HG03039 (cell line): ENCODE results near the gene KIR3DL3.
"Not testable (repeated sequence)": the region's sequence is repeated elsewhere in the genome, so short reads cannot be mapped to it uniquely, and the experiment has no call there.

Experiments
- ATAC-seq: cut with Tn5 transposase; IDR thresholded peaks from one replicate; pipeline ENCODE4 v1.9.1; 2021; ENCODE audit warnings: mild to moderate bottlenecking, moderate library complexity; ENCODE audit not compliant: unreplicated experiment

The KIR3DL3 gene

DNA sequence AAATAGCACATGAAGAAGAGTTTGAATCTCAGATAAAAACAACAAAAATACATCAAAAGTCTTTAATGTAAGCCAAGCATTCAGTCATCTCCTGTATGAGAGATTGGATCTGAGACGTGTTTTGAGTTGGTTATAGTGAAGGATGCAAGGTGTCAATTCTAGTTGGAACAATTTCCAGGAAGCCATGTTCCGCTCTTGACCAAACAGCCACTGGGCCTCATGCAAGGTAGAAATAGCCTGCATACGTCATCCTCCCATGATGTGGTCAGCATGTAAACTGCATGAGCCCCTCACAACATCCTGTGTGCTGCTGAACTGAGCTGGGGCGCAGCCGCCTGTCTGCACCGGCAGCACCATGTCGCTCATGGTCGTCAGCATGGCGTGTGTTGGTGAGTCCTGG is at the start of gene KIR3DL3:
Gene KIR3DL3 (plus strand): TSS at position 301 of the 400 bp plus-strand sequence. CDS start 55 bp downstream, at position 356.
- ATAC-seq: no peak

DNA sequence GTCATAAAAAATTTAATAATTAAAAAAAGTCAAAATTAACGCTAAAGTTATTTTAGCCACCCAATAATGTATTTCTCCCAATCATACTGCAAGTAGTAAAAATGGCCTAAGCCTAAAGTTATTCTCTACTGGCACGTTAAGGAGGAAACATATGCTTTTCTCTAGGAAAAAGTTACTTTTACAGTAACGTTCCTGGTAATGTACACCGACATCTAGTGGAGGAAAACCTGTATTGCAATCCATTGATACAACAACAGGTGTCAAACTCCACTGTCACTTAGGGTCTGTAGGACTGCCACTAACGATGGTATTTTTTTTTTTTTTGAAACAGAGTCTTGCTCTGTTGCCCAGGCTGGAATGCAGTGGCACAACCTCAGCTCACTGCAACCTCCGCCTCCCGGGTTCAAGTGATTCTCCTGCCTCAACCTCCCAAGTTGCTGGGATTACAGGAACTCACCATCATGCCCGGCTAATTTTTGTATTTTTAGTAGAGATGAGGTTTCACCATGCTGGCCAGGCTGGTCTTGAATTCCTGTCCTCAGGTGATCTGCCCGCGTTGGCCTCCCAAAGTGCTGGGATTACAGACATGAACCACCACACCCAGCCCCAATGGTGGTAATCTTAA is 47.9 kb upstream of the KIR3DL3 start:
- ATAC-seq: not testable (repeated sequence)

DNA sequence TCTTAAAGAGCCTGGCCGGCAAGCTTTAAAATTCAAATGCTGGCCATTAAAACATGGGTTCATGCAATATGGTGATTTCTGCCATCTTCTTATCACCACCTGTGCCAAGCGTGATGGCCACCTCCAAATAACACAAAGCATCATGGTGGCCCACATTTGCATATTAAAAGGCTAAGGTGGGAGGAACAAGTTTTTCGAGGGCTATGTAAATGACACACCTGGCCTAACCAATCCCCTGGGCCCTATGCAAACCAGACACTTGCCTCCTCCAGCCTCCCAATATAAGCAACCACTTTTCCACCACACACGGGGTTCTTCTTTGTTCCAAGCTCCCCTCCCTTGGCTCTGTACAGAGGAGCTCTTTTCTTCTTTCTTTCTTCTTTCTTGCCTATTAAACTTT is 47.0 kb upstream of the KIR3DL3 start:
- ATAC-seq: no peak

DNA sequence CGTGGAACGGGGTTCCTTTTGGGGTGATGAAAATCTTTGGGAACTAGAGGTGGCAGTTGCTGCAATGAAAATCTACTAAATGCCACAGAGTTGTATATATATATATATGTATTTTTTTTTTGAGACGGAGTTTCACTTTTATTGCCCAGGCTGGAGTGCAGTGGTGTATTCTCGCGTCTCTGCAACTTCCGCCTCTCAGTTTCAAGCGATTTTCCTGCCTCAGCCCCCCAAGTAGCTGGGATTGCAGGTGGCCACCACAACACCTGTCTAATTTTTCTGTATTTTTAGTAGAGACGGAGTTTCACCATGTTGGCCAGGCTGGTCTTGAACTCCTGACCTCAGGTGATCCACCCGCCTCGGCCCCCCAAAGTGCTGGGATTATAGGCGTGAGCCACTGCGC is 42.6 kb upstream of the KIR3DL3 start:
- not testable (repeated sequence) for ATAC-seq

DNA sequence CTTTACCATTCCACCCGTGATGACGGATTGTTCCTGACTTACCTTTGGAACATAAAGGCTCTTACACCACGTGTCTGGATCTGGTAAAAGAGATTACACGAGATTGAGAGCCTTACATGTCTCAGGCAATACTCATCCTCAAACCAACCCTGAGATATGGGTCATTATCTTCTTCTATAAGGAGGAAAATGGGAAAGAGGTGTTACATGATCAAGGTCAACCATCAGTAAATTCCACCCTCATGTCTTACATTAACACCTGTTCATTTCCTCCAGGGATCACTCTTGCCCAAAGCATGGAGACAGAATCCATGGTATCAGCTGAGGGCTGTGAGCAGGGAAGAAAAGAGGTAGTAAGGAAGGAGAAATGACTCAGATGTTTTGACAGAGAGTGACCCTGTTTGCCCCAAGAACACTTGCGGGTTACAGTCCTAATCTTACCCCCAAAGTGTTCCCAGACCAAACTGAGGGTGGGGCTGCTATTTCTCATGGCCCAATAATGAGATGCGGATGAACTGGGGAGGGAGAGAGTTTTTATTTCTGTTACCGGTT is 41.9 kb upstream of the KIR3DL3 start:
- ATAC-seq: no peak

DNA sequence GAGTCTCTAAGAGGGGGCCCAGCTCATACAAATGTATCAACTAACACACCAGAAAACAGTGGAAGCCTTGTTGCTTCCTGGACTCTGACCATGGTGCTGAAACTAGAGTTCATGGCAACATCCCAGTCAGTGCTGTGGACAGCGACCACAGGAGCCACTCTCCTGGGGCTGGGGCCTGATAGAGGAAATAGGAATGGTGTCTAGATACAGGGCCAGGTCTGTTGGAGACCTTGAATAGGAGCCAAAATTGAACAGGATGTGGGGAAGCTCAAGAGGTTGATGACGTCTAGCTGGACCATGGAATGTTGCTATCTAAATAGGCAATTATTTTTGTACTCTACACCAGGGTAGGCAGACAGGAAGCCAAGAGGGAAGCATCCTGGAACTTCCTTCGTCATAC is 39.7 kb upstream of the KIR3DL3 start:
- no peak for ATAC-seq

DNA sequence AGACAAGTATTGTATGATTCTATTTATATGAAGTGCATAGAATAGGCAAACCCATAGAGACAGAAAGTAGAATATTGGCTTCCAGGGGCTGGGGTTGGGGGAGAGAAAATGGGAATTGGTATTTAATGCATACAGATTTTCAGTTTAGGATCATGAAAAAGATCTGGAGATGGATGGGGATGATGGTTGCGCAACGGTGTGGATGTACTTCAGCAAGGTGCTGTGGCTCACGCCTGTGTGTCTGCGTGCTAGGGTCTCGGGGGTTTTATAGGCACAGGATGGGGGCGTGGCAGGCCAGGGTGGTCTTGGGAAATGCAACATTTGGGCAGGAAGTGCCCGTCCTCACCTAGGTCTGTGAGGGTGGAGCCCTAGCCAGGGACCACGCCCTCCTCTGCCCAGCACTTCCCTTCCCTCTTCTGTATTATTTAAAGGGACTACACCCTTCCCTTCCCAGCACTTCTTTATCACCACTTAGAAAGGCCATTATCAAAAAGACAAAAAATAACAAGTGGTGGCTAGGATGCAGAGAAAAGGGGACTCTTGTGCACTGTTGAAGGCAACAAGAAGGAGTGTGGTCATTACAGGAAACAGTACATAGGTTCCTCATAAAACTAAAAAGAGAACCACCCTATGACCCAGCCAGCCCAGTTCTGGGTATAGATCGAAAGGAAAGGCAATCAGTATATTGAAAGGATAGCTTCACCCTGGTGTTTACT is 32.5 kb upstream of the KIR3DL3 start:
- ATAC-seq: no peak

DNA sequence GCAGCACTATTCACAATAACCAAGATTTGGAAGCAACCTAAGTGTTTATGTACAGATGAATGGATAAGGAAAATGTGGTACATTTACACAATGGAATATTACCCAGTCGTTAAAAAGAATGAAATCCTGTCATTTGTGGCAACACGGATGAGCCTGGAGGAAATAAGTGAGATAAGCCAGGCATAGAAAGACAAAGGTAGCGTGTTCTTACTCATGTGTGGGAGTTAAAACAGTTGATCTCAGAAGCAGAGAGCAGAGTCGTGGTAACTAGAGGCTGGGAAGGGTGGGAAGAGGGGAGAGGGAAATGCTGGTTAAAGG is 32.0 kb upstream of the KIR3DL3 start:
- no peak for ATAC-seq

DNA sequence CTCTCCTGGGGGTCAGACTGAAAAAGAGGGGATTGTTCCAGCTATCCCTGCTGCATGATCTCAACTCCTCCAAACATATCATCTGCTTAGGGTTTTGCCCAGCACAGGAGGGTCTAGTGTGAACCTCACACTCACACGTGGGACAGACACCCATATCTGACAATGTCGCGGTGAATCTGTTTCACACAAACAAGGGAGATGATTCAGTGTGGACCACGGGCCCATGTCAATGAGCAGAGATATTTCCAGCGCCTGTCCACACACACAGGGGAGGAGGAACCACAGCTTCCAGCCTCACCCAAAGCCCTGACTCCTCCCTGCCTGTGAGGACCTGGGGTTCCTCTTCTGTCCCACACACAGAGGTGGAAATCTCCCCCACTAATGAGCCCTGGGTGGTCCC is 29.6 kb upstream of the KIR3DL3 start:
- ATAC-seq: no peak

DNA sequence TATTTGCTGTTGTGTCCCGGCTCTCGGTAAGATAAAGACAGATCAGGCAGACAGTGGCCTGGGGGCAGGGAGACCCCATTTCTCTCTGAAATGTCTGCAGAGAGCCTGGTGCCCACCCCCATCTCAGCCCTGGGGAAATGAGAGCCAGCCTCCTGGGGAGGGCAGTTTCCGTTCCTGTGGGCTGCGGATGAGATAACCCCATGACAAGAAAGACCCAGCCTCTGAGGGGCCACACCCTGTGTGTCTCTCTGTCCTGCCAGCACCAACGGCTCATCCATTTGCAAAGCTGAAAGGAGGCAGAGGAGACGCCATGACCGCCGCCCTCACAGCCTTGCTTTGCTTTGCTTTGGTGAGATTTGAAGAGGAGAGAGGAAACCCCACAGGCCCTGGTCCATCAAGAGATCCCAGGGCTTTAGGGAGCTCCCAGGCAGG is 28.1 kb upstream of the KIR3DL3 start:
- ATAC-seq: no peak

DNA sequence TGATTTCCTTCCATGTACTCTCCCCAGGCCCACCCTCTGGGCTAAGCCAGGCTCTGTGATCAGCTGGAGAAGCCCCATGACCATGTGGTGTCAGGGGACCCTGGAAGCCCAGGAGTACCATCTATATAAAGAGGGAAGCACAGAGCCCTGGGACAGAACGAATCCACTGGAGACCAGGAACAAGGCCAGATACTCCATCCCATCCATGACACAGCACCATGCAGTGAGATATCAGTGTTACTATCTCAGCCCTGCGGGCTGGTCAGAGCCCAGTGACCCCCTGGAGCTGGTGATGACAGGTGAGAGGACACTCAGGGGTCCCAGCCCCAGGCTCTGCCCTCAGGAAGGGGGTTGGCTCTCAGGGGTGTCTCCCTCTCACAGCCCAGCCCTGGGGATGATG is 27.5 kb upstream of the KIR3DL3 start:
- ATAC-seq: no peak

DNA sequence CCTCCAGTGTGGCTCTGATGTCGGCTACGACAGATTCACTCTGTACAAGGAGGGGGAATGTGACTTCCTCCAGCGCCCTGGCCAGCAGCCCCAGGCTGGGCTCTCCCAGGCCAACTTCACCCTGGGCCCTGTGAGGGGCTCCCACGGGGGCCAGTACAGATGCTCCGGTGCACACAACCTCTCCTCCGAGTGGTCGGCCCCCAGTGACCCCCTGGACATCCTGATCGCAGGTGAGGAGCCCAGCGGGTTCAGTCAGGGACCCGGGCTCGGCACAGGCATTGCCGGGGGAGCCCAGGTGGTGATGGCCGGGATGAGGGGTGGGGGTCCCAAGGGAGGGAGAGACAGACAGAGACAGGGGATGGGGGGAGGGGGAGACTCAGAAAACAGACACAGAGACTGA is 26.5 kb upstream of the KIR3DL3 start:
- ATAC-seq: not testable (repeated sequence)

DNA sequence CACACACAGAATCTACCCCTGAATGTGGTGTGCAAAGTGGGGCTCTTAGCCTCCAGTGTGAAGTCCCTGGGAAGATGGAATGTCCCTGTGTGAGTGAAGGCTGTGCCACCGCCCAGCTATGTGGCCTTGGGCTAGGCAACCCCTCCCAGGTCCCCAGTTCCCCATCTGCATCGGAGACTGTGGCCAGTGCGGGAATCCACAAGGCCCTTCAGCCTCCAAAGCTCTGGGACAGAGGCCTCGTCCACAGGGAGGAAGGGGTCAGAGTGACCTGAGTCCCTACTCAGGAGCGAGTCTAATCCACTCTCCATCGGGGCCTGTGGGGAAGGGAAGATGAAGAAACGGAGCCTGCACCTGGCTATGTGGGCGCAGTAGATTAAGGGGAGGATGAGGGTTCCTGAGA is 19.3 kb upstream of the KIR3DL3 start:
- no peak for ATAC-seq

DNA sequence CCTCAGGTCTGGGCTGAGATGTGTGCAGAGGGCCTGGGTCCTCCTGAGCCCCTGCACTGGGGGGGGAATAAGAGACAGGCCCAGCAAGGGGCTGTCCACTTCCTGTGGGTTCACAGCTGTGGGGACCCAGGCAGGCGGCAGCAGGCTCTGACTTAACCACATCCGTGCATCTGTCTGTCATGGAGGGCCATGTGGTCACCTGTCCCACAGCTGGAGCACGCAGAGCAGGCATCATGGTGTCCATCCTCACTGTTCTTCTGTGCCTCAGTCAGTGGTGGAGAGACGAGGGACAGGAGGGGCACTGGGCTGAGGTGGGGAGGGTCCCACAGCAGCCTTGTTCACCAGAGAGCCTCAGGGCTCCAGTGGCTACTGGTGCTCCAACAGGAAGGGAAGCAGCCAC is 16.3 kb upstream of the KIR3DL3 start:
- ATAC-seq: no peak

DNA sequence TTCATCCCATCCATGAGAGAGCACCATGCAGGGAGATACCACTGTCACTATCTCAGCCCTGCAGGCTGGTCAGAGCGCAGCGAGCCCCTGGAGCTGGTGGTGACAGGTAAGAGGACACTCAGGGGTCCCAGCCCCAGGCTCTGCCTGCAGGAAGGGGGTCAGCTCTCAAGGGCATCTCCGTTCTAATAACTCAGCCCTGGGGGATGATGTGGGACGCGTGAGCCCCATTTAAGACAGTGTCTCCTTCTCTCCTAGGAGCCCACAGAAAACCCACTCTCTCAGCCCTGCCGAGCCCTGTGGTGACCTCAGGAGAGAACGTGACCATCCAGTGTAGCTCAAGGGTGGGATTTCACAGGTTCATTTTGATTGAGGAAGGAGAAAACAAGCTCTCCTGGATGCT is 15.5 kb upstream of the KIR3DL3 start:
- no peak for ATAC-seq

DNA sequence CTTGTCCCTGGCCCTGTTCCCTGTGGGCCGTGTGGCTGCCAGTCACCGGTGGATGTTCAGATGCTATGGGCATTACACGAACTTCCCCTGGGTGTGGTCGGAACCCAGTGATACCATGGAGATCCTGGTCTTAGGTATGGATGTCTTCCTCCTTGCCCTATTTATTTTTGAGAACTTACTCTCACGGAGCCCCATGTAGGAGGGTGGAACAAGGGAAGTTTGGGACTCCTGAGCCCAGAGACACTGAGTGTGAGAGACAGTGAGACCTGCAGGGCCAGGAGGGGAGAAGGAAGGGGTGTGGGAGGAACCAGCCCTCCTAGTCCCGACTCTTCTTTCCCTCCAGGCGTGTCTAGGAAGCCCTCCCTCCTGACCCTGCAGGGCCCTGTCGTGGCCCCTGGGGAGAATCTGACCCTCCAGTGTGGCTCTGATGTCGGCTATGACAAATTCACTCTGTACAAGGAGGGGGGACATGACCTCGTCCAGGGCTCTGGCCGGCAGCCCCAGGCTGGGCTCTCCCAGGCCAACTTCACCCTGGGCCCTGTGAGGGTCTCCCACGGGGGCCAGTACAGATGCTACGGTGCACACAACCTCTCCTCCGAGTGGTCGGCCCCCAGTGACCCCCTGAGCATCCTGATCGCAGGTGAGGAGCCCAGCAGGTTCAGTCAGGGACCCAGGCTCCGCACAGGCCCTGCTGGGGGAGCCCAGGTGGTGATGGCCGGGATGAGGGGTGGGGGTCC is 14.9 kb upstream of the KIR3DL3 start:
- ATAC-seq: no peak

DNA sequence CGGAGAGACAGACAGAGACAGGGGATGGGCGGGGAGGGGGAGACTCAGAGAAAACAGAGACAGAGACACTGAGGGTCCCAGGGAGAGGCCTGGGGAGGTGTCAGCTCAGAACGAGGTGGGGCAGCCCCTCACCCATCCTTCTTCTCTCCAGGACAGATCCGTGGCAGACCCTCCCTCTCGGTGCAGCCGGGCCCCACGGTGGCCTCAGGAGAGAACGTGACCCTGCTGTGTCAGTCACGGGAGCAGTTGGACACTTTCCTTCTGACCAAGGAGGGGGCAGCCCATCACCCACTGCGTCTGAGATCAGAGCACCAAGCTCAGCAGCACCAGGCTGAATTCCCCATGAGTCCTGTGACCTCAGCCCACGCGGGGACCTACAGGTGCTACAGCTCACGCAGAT is 14.3 kb upstream of the KIR3DL3 start:
- ATAC-seq: not testable (repeated sequence)

DNA sequence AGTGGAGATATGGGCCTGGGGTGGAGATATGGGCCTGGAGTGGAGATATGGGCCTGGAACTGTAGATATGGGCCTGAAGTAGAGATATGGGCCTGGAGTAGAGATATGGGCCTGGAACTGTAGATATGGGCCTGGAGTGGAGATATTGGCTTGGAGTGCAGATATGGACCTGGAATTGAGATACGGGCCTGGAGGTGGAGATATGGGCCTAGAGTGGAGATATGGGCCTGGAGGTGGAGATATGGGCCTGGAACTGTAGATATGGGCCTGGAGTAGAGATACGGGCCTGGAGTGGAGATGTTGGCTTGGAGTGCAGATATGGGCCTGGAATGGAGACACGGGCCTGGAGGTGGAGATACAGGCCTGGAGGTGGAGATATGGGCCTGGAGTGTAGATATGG is 402 bp downstream of the KIR3DL3 start:
- ATAC-seq: no peak

DNA sequence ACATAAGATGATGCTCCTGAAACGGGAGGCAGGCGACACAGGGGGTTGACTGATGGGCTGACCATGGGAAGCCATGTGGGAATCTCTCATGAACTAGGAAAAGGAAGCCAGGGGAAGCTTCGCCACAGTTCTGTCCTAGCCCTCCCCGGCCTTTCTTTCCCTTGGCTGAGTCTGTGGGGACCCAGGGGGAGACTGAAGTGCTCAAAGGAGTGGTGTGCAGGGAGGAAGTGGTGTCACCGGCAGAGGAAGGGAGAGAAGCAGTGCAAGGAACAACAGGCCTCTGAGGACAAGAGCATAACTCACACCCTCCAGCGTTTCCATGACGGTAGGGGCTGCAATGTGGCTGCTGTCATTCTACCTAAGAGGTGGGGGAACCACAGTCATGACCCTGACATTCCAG is 1.1 kb downstream of the KIR3DL3 start:
- ATAC-seq: no peak

DNA sequence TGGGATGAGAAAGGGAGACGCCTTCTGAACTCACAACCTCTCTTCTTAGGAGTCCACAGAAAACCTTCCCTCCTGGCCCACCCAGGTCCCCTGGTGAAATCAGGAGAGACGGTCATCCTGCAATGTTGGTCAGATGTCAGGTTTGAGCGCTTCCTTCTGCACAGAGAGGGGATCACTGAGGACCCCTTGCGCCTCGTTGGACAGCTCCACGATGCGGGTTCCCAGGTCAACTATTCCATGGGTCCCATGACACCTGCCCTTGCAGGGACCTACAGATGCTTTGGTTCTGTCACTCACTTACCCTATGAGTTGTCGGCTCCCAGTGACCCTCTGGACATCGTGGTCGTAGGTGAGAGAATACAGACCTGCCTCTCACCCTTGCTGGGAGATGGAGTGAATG is 3.3 kb downstream of the KIR3DL3 start:
- no peak for ATAC-seq

DNA sequence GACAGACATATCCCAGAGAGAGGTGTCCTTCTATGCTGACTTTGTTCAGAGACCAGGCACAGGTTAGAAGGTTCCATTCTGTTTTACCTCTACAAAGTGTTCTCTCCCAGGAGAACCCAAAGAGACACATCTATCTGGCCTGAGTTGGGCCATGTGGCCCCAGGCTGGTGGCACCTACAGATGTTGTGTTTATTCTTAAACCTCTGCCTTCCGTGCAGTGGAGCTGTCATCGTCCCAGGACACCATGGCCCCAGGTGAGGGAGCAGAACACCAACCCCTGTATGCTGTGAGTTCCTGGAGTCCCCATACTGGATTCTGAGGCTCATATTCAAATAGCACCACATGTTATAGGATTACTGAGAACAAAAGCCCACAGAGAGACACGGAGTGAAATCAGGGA is 3.9 kb downstream of the KIR3DL3 start:
- no peak for ATAC-seq
